NCI-H446 (cell line): ENCODE results near the gene ARRB1.

Experiments used
- DNase-seq, 2 experiments: peaks; one replicate each; lab custom pipeline; 2025; lab: John Stamatoyannopoulos, UW

ARRB1 gene

DNA sequence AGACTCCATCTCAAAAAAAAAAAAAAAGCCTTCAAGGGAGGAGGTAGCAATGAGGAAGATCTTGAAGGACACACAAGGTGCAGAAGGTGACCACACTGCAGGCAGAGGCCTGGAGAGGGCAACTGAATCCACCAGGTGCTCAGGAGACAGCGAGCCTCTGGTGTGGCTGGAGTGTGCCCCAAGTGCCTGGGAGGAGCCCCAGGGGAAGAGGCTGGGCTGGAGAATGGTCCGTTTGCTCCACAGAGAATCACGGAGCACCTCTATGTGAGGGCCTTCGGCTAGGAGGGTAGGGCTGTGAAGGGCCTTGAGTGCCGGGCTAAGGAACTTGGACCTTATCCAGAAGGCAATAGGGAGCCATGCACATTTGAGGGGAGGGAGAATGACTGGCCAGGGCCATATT, 50.3 kb downstream of the ARRB1 start:
- no peak for DNase-seq

DNA sequence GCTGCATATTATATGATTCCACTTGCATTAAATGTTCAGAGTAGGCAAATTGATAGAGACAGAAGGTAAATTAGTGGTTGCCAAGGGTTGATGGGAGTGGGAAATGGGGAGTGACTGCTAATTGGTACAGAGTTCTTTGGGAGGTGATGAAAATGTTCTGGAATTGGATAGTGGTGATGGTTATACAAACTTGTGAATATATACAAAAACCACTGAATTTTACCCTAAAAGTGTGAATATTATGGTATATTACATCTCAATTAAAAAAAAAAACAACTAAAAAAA, 52.5 kb downstream of the ARRB1 start:
- DNase-seq = no peak

DNA sequence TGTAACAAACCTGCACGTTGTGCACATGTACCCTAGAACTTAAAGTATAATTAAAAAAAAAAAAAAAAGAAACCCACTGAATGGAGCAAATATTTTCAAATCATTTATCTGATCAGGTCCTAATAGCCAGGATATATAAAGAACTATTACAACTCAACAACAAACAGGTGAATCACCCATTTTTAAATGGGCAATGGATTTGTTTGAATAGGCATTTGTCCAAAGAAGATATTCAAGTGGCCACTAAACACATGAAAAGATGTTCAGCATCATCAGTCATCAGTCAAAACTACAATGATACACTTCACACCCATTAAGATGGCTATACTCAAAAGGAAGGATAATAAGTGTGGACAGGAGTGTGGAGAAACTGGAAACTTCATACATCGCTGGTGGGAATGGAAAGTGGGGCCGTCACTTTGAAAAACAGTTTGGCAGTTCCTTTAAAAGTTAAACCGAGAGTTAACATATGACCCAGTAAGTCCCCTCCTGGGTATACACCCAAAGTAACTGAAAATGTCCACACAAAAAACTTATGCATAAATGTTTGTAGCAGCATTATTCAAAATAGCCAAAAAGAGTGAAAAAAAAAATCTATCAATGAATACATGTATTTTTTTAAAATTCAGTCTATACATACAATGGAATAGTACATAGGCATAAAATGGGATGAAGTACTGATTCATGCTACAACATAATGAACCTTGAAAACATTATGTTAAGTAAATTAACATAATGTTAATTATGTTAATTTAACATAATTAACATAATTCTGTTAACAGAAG, 53.1 kb downstream of the ARRB1 start:
- DNase-seq = peak; percentile 15 to 16

DNA sequence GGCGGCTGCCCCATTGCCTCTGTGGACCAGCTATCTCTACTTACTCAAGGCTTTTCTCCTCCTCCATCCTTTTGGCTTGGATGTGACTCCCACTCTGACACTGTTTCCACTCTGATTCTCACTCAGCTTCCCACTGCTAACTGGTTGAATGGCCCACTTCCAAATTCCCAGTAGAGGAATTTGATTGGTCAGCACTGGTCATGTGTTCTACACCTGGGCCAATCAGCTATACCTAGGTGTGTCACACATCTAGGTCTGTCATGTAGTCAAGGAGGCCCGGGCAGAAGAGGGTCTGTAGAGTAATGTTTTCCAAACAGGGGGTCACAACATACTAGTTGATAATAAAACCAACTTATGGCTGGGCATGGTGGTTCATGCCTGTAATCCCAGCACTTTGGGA, 57.6 kb downstream of the ARRB1 start:
- DNase-seq = no peak

DNA sequence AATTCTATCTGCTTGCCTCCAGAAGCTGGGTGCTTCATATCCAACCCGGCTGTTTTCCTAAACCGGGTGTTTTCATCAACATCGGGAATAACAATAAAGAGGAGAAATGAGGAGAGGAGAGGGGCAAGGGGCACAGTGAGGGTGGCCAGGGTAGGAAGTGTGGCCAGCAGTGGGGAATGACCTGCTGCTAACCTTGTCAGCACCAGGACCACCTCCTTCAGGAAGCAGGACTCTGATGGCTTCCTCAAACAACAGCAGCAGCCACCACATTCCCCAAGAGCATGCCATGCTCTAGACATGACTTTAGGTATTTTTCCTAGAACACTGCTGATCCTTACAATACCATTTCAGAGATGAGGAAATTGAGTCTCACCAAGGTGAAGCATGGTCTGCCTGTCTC, 58.5 kb downstream of the ARRB1 start:
- no peak for DNase-seq

DNA sequence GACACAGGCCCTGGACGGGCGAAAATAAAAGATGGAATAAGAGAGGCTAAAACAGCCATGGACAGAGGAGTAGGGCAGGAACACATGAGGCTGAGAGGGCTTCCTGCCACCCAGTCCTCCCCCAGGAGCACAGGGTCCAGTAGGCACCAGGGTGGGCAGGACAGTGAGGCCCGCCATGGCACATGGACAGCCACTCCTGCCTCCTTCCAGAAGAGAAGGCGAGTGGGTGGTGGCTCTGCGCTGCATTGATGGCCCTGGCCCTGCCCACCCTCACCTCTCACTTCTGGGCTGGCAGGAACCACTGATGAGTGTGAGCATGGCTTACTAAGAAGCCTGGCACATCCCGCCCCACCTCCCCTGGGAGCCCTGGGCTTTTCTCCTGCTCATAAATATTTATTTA, 59.7 kb downstream of the ARRB1 start:
- DNase-seq = no peak

DNA sequence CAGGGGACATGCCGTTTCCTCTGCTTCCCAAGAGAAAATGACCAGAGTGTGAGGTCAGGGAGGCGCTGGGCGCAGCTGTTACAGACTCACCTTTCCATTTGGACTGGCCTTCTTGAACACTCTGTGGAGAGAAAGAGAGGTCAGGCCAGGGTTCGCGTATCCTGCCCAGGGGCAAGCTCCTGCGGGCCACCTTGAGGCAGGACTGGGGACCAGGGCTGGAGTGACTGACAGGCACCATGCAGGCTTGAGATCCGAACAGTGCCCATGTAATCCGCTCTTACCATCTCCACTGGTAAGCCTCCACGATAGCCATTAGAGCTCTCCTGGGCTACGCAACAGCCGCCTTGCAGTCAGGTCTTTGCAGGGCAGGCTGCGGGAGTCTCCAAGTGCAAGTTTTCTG, 61.5 kb downstream of the ARRB1 start:
- DNase-seq = no peak

DNA sequence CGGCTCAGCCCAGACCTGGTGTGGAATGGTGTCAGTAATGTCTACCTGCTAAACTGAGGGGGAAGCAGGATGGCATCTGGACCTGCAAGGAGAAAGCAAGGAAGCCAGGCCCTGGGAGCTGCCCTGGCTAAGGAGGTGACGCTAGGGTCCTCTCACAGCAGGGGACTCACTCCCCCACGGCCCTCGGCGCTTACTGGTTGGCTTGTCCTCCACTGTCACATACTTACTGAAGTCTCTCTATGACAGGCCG, 62.0 kb downstream of the ARRB1 start:
- no peak for DNase-seq

DNA sequence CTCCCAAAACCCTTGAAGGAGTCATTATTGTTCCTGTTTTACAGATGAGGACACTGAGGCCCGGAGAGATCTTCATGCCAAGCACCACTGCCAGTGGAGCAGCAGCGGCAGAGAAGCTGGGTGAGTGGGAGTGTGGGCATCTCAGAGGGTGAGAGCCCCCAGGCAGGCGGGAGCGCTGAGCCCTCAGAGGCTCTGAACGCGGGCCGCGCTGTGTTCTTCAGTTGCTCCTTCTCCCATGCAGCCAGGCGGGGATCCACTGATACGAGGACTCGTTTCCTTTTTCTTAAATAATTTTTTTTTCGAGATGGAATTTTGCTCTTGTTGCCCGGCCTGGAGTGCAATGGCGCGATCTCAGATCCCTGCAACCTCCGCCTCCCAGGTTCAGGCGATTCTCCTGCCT, 63.9 kb downstream of the ARRB1 start:
- no peak for DNase-seq

DNA sequence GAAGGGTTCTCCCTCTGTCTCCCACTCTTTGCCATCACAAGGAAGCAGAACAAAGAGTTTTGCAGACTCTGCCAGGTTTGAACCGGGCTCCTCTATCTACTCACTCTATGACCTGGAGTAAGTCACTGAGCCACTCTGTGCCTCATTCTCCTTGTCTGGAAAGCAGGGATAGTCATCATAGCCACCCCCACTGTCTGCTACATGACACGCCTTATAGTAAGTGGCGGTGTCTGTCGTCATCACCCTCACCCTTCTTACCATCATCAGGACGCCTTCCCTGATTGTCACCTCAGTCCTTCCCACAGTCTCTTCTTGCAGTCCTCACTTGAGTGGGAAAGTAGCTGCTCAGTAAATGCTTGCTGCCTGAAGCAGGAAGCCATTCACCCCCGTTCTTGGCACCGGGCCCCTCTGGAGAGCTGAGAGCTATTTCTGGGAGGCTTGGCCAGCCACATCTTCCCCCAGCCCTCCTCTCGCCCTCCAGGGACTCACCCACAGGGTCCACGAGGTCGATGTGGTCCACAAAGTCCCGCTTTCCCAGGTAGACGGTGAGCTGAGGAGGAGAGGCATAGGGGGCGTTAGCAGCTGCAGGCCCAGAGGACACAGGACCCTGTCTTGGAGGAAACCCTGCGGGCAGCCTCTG, 64.5 kb downstream of the ARRB1 start:
- no peak for DNase-seq

DNA sequence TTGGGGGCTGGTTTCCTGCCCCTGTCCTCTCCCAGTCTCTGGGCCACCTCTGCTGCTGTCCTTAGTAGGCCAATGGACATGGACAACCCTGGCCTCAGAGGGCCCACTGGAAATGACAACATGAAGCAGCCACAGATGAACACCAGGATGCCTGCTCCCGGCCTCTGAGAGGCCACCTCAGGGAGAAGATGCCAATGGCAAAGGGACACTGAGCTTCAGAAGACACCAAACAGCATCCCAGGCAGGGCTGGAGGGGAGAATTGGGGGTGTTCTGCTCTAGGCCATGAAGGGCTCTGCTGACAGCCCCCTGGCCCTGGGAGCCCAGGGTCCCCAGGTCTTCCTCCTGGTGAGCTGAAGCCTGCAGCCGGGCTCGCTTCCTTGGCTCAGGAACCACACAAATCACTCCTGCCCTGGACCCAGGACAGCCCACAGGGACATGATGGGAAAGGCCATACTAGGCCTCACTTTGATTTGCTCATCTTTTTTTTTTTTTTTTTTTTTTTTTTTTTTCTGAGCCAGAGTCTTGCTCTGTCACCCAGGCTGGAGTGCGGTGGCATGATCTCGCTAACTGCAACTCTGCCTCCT, 65.6 kb downstream of the ARRB1 start:
- DNase-seq = no peak

DNA sequence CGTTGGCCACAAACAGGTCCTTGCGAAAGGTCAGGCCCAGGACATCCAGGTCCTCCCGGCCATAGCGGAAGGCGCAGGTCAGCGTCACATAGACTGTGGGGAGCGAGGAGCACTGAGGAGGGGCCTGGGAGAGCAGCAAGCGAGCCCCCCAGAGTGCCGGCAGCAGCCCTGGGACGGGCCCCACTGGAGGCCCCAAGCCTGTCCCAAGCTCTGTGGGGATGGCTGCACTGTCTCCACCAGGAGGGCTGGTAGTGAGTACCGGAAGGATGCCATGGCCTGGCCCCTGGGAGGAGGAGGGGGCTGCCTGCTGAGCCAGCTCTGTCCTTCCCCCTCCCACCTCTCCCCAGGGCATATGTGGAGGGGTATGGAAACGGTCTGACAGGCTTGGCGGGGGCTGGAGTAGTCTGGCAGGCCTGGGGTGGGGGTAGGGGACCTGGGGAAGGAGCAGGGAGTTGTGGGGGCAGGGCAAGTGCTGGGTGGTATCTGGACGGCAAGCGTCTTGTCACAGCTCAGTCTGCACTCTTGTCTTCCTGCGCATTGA, 68.0 kb downstream of the ARRB1 start:
- DNase-seq = no peak

DNA sequence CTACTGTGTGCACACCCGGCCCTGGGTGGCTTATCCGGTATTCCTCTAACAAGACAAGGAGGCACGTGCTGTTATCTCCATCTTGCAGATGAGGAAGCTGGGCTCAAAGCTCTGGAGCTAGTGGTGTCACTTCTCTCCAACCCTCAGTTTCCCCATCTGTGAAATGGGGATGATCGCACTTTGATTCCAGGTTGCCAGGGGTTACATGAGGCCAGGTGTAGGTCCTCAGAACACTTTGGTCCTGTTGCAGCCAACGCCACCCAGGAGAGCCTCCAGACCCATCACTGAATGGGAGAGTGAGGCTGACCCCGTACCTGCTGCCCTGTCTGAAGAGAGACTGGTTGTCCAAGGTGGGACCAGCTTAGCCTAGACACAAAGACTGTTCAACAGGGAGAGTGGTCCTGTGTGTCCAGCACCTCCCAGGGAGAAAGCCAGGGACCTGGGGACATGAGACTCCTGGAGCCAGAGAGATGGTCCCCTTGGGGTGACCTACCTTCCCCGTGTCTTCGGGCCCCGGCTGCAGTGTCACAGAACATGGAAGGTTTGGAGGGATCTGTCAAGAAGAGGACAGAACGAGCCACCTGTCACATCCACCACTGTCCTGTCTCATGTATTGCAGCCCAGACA, 69.9 kb downstream of the ARRB1 start:
- DNase-seq = no peak

DNA sequence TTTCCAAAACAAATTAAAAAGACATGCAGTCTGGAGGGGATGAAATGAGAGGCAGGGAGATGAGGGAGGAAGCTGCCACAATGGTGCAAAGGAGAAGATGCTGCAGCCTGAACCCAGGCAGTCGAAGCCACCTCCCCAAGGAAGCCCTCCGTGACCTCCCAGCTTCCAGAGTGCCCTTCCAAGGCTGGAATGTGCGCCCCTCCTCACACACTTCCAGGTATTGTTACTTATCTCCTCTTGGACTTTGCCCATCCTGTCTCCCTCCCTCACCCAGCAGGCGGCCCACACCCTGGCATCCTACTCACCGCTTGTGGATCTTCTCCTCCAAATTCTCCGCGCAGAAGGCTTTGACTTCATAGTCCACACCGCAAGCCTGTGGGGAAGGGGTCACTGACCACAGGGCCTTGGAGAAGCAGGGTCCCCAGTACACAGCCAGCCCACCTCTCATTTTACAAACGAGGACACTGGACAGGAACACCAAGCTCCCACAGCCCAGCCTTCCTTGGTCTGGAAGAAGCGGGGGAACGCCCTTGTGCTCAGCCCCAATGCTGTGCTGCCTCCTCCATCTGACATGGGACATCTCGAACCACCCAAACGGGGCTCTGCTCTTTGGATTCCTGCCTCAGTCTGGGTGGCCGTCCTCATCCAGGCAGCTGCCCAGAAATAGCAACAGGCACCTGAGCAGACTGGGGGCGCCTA, 70.5 kb downstream of the ARRB1 start:
- no peak for DNase-seq

DNA sequence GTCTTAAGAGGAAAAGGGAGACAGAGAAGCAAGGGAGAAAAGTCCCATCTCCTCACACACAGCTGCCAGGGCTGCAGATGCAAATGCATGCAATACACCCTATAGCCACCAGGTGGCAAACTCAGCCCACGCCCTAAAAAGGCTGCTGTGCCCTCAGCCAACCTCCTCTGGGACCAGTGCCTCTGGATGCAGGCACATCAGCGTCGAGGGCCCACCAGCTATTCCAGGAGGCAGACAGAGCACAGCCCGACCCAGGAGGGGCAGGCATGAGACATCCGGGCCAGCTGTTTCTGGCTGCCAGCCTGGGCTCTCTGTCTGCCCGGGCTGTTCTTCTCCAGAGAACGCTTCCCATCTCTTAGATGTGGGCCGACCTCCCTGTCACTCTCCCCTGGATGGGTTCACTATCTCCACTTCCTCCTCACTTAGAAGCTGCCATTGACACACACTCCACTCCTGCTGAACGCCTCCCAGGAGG, 71.2 kb downstream of the ARRB1 start:
- DNase-seq = peak; percentile 52 to 82

DNA sequence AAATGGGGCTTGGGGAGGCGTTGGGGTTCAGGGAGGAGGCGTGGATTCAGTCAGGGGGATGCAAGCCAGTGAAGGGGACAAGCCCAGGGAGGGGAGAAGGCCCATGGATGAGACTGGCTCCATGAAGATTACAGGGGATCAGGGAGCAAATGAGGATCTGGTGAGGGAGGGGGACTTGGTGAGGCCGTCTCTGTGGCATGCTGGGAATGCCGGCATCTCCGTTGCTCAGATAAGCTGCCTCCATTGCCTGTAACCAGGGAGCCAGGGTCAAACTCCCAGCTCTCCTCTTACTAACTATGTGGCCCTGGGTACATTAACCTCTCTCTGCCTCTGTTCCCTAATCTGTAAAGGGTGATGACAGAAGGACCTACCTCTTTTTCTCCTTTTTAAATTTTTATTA, 72.2 kb downstream of the ARRB1 start:
- no peak for DNase-seq

DNA sequence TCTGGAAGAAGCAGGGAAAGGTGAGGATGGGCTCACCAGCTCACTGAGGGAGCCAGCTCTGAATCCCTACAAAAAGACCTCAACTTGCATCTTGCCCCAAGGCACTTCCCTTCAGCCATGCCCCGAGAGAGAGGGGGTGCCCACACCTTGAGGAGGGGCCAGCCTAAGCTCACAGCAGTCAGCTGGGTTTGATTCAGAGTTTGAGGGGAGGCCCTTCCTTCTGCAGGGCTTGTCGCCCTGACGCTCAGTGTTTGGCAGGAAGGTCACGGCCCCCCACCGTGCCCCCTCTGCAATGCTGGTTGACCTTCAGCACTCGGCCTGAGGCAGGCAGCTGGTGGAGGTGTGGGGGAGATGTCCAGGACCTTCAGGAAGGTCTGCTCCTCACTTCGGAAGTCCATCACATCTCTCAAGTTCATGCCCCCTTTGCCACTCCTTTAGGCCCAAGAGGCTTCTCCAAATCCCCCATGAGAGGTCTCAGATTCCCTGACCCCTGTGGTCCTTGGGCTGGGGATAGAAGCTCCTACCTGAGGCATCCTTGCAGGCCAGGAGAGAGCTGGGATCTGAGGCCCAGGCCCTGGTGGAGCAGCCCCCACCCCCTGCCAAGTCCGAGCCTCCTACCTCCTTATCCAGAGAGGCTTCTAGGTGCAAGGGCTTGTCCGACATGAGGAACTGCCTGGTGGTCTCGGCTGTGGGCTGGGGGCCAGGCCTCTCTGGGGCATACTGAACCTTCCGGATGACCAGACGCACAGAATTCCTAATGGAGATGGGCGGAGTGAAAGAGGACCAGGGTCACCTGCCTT, 73.3 kb downstream of the ARRB1 start:
- no peak for DNase-seq

DNA sequence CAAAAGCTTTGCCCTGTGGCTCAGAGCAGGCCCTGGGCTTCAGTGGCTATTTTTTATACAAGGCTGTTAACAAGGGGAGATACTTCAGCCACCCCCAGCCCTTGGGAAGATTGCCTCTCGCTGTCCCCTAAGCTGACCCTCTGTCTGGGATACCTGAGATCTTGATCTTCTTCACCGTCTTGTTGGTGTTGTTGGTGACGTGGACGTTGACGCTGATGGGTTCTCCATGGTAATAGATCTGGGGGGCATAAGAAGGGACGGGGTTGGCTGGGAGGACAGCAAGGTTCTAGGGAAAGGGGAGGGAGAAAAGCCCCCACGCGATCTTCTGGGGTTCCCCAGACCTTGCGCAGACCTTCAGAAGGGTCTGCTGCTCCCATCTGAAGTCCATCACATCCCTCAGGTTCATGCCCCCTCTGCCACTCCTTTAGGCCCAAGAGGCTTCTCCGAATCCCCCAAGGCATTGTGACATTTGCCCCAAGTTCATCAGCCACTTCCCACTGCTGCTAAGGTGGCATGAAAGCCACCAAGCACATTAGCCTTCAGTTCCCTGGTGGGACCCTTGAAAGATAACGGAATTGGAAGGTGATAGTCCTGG, 74.2 kb downstream of the ARRB1 start:
- DNase-seq = no peak

DNA sequence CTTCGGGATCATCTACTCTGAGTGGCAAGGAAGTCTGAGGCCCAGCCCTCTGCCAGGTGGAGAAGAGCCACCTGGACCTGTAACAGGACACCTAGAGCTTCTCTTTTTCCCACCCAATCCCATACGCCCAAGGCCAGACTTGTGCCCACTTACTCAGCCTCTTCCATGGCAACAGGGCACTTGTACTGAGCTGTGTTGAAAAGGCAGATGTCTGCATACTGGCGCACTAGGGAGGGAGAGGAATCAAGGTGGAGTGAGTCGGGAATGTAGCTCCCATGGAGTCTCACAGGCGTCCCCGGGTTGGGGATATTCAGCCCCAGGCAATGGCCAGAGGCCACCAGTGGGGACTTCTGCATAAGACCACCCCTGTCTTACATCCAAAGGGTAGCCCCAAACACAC, 74.8 kb downstream of the ARRB1 start:
- DNase-seq = no peak

DNA sequence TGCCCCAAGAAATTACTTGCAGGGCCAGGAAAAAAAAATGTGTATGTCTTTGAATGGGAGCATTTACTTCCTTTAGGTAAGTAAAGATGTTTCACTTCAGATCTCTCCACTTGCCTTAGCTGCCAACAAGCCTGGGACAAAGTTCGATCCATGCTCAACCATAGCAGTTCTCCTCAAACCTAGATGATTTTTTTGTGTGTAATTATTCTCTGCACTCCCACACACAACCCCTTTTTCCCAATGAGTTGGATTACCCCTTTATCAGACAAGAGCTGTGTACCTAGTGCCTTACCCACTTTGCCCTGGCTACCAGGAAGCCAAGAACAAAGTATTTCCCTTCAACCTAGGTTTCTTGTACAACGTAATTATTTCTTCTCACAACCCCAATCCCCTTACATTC, 75.3 kb downstream of the ARRB1 start:
- DNase-seq = no peak

DNA sequence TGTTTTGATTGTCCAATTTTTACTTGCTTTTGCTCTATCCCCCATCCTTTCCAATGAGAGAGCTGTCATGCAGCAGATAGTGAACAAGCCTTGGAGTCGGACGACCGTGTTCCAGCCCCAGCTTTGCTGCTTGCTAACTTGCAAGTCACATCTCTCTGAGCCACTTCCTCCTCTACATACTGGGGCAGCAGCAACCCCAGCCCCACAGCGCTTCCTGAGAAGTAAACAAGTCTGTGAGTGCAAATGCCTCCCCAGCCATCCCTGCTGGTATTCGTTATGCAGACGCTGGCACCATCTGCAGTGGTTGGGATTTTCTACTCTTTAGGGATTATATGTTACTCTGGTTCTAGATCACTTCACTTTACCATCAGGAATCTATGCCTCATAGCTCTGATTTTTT, 75.9 kb downstream of the ARRB1 start:
- DNase-seq = no peak
